ENCODE results near the gene PRR36.

DNA sequence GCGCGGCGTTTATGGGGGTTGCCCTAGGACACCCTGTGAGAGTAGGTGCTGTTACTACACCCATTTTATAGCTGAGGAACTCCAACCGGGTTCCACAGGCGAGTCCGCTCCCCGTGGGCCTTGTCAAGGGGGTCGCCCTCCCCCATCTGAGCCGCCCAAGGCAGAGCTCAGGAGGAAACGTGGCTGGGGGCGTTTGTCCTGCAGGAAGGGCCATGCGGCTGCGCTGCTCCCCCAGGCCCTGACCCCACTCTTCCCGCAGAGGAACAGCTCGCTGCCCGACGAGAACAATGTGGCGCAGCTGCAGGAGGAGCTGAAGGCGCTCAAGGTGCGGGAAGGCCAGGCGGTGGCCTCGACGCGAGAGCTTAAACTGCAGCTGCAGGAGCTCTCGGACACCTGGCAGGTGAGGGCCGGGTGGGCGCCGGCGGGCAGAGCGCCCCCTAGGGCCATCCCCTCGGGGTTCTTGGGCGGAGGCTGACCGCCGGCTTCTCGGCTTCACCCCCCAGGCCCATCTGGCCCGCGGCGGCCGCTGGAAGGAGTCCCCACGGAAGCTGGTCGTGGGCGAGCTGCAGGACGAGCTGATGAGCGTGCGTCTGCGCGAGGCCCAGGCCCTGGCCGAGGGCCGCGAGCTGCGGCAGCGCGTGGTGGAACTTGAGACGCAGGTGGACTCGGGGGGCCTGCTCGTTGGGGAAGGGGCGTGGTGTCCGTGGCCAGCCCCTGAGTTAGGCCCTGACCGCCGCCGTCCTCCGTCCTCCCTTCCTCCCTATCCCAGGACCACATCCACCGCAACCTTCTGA lies 12.4 kb downstream of the PRR36 start:
- TF ChIP-seq, protein P1, sequence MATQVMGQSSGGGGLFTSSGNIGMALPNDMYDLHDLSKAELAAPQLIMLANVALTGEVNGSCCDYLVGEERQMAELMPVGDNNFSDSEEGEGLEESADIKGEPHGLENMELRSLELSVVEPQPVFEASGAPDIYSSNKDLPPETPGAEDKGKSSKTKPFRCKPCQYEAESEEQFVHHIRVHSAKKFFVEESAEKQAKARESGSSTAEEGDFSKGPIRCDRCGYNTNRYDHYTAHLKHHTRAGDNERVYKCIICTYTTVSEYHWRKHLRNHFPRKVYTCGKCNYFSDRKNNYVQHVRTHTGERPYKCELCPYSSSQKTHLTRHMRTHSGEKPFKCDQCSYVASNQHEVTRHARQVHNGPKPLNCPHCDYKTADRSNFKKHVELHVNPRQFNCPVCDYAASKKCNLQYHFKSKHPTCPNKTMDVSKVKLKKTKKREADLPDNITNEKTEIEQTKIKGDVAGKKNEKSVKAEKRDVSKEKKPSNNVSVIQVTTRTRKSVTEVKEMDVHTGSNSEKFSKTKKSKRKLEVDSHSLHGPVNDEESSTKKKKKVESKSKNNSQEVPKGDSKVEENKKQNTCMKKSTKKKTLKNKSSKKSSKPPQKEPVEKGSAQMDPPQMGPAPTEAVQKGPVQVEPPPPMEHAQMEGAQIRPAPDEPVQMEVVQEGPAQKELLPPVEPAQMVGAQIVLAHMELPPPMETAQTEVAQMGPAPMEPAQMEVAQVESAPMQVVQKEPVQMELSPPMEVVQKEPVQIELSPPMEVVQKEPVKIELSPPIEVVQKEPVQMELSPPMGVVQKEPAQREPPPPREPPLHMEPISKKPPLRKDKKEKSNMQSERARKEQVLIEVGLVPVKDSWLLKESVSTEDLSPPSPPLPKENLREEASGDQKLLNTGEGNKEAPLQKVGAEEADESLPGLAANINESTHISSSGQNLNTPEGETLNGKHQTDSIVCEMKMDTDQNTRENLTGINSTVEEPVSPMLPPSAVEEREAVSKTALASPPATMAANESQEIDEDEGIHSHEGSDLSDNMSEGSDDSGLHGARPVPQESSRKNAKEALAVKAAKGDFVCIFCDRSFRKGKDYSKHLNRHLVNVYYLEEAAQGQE (IDR thresholded peaks at IDR 0.05): no peak
- TF ChIP-seq CTCF (IDR thresholded peaks at IDR 0.05): peak; percentile 12; the same call in 1 of the 3 replicates
